ENCODE measurements around the gene TP53I11.

TP53I11 gene

DNA sequence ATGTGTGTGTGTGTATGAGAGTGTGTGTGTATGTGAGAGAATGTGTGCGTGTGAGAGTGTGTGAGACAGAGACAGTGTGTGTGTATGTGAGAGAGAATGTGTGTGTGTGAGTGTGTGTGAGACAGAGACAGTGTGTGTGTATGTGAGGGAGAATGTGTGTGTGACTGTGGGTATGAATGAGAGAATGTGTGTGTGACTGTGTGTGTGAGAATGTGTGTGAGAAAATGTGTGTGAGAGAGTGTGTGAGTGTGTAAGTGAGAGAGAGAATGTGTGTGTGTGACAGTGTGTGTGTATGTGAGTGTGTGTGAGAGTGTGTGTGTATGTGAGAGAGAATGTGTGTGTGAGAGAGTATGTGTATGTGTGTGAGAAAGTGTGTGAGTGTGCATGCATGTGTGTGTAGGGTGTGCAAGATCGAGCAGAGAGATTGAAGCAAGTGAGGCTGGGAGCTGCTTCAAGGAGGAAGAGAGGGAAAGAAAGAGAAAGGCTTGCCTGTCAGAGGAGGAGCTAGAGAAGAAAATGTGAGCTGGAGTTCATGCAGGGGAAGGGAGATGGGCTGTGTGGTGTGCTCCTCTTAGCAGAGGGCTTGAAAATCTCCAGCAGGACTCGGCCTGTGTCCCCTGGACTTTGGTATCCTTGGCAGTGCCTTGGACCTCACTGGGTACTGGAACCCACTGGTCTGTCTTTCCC lies 27.7 kb upstream of the TP53I11 start:
- DNase-seq: no peak

DNA sequence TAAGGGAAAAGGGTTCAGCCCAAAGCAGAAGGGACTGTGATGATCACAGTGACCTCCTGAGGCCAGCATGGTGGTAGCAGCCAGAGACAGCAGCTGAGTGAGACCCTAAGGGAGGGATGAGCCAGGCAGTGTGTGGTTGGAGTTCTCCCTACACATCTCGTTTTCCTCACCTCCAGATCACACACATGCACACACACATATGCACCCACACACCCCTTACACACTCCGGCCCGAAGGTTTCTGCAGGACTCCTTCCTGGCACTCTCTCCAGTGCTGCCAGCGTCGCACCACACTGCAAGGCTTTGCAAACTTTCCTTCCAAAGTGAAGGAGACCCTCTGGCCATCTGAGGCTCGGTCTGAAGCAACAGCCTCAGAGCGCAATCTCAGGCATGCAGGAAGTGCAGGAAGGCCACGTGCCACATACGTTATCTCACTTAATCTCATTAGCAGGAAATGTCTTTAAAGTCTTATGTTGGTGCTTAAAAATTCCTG lies 26.9 kb upstream of the TP53I11 start:
- no peak for DNase-seq

DNA sequence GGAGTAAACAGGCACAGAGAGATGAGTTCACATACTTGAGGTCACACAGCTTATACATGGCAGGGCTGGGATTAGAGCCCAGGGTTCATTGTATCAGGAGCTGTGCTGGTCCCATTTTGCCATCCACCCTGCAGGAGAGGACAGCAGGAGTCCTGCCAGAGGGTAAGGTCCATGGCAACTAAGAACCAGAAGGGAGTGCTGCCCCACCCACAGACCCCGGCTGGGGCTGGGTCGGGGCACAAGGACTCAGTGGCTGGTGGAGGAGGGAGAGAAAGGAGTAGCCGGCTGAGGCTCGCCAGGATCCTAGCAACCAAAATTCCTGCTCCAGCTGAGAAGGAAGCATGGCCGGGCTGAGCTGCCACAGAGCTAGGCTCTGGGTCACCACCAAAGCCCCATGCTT lies 25.9 kb upstream of the TP53I11 start:
- no peak for DNase-seq

DNA sequence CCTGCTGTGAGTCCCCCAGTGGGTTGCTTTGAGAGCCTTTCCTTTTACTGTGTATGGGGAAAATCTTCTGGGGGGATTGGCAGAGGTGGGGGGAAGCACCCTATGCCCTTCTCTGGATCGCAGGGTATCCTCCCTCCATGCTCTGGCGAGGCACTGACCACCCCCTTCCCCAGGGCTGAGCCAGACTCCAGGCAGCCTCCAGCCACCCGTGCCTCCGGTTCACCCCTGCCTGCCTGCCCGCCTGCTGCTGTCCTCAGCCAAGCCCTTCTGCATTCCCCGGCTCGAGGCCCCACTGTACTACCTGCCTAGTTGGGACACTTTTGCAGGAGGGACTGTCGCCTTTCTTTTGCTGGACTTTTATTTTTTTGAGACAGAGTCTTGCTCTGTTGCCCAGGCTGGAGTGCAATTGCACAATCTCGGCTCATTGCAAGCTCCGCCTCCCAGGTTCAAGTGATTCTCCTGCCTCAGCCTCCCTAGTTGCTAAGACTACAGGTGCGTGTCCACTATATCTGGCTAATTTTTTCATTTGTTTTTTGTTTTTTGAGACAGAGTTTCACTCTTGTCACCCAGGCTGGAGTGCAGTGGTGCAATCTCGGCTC lies 23.8 kb upstream of the TP53I11 start:
- DNase-seq: no peak

DNA sequence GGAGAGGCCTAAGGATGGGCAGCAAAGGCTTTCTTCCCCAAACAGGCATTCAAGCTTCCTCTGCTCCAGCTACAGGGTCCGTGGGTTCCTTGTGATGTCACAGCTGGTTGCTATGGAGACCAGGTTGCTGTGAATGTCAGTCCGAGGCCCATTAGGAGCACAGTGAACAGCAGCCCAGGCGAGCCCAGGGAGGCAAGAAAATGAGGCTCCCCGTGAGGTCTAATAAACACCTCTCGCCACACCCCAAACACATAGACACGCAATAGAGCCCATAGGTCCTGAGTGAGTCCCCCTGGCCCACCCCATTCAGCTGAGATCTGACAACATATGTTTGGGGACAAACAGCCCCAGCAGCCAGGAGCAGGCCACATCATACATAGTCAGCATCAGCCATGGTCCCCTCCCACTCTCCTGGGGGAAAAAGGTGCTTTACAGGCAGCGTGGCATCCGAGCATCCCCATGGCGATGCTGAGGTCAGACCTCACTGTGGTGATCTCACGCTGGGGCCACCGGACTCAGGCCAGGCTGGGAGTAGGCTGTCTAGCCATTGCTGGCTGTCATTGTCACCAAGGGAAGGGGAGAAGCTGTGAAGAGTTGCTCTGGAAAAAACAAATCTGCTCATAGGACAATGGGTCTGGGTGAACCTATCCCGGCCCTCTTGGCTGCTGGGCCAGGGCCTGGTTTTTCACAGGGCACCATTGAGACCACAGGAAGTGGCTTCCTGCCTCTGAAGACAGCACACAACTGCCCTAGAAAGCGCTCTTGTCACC lies 23.1 kb upstream of the TP53I11 start:
- DNase-seq: no peak

DNA sequence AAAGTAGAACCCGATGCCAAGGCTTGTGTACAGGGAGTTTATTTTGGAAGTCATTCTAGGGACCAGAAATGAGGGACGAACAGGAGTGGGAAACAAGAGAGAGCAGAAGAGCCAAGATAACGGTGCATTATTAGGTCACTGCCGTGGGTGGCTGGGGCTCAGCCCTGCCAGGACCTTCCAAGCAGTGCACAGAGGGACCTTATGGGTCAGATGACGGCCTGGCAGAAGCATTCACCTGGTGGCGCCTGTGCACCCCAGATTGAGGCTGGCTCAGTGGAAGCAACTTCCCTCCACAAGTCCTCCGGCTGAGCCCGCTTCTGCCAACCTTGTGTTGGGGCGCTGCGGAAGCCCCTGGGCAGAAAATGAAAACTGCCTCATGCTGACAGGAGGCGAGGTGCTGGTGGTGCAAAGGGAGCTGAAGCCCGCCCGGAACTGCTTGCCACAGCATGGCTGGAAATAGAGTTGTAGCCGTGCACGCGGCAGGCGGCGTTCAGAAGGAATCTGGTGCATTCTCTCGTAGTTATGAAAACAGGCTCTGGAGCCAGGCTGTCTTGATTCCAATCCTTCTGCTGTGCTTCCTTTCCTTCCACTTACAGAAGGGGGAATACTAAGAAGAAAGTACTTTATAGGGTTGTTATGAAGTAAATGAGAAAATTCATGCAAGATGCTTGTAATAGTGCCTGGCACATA lies 22.2 kb upstream of the TP53I11 start:
- DNase-seq: no peak

DNA sequence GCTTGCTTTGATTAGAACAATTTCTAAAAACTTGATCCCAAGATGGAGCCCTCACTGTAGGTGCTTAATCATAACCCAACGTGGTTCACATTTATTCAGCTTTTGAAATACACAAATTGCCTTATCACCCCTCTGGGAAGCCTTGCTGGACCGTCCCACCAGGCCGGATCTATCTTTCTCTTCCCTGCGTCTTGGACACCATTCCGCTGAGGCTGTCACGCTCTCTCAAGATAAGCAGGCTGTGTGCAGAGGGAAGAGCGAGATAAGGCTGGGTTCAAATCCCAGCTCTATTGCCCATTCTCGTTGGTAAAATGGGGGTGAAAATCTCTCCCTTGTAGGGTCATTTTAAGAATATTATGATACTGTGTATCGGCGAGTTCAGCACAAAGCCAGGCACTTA lies 20.5 kb upstream of the TP53I11 start:
- no peak for DNase-seq

DNA sequence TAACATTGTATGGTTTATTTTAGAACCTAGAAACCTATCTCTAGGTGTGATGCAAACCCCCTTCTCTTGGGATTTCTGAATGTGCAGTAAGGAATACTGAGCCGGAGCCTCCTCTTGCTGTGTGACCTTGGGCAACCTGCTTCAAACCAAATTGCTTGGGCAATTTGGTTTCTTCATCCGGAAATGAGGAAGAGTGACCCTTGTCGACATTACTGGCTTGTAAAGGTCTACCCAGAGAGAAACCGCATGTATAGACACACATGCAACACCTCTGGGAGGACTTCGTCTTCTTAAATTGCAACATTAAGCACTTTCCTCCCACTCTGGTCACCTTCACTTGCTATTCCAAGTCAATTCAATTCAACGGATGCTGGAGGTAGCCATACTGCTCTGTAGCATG lies 19.6 kb upstream of the TP53I11 start:
- no peak for DNase-seq

DNA sequence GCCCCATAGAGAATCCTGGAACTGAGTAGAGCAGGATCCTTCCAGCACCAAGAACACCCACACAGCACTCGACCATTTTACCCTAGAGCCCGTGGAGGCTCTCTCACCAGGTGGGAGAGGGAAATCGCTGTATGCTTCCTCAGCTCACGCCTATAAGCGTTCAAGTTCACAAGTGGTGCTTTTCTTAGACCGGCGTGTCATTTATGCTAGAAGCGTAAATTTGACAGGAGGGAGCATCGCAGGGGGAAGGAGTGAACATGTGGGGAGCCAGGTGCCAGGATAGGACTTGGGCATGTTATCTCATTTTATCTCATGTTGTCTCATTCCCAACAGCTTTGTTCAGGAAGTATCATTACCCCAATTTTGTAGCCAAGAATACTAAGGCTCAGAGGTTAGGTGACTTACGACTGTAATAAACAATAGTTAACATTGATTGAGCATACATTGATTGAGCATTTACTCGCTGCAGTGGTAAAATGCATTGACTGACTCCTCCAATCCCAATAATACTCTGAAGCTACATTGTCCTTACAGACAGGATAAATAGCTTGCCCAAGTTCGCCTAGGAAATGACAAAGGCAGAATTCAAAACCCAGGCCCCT lies 19.1 kb upstream of the TP53I11 start:
- DNase-seq: no peak

DNA sequence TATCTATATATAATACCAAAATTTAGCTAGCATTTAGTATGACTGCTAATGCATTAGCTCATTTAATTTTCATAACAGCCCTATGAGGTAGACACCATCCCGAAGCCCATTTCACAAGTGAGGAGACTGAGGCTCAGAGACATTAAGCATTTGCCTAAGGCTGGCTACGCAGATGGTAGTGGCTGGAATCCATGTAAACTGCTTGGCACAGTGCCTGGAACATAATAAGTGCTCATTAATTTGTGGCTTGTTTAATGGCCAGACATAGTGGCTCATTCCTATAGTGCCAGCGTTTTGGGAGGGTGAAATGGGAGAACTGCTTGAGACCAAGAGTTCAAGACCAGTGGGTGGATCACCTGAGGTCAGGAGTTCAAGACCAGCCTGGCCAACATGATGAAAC lies 17.8 kb upstream of the TP53I11 start:
- no peak for DNase-seq

DNA sequence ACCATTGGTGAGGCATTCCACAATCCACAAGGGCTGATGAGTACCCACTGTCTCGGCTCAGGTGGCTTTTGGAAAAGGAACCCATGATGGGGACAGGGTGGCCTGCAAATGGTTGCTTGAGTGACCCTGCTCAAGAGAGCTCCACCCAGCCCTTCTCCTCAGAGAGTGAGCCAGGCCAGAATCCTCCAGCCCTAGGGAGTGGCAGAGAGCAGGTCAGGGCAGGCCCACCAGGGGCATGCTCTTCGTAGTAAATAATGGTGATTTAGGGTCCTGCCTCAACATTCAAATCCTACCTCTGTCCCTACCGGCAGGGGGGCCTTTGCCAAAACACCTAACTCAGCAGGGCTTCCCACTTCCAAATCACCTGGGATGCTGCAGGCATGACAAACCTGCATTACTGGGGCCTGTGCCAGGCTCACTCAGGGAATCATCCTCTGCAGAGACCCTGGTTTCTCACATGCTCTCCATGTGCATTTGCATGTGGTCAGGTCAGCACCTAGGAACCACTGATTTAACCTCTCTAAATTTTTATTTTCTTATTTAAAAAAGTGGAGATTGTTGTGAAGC lies 17.3 kb upstream of the TP53I11 start:
- no peak for DNase-seq

DNA sequence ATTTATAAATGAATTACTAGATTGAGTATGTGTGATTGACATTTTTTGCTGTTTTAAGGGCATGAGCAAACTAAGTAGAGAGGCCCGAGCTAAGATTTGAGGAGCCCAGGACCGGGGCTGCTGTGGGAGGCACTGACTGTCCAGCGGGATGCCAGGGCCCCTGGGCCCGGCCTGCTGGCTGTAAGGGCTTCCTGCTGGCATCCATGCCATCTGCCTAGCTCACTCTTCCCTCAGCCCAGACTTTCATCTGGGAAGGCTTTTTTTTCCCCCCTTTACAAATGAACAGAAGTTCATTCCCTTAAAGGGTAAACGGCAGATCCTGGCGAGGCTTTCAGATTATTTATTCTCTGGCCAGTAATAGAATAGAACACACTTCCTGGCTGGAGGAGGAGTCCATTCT lies 16.0 kb upstream of the TP53I11 start:
- no peak for DNase-seq

DNA sequence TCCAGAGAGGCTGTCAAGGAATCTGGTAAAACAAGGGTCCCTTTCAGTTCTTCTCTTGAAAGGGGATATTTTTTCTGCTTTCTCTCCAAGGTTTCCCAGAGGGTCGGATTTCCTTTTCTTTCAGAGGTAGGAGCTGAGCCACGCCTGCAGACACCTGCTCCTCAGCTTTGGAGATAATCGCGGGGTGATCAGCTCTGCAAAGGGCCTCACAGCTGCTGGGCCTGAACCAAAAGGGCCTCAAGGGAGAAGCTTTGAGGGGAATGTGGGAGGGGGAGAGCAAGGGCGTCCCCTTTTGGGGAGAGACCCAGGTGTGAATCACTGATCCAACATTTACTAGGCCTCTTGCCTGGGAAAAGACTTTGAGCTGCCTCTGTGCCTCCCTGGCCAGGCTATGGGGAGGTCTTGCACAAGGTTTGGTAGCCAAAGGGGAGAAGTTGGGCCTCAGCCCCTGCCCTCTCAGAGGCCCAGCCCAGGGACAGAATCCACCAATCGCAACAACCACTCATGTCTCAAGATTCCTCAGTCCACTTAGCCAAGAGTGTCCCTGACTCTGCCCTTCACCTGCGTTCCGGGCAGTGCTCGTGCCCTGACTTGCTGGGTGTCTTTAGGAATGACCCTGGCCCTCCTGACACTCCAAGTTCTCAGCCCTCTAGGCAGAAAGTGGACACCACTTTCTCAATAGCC lies 14.0 kb upstream of the TP53I11 start:
- no peak for DNase-seq

DNA sequence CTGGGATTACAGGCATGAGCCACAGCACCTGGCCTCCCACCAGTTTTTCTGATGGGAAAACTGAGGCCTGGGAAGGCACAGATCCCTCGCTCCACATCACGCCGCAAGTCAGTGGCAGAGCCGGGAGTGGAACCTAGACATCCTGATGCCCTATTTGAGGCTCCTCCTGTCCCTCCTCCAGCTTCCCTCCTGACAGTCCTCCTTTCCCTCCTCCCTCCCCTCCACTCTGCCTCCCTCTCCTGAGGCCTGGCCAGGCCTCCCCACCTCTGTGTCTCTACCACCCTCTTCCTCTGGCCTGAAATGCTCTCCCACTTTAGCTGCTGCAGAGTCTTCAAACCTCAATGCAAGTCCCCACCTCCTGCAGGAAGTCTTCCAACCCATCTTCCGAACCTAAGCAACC lies 13.3 kb upstream of the TP53I11 start:
- no peak for DNase-seq

DNA sequence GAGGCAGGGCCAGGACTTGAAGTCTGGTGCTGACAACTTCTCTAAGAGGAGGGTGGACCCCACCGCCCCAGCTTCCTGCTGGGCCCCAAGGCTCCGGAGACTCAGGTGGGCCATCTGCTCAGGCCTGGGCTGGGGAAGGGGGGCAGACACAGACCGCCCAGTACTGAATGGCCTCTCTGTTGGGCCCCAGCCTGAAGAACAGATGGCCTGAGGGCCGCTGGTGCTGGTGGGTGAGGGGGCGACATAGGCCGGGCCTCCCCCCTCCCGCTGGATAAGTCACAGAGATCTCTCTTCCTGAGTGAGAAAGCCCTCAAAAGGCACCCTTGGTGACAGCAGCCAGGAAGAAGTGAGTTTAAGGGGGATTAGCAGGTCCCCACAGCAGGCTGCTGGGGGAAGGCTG lies 12.5 kb upstream of the TP53I11 start:
- no peak for DNase-seq

DNA sequence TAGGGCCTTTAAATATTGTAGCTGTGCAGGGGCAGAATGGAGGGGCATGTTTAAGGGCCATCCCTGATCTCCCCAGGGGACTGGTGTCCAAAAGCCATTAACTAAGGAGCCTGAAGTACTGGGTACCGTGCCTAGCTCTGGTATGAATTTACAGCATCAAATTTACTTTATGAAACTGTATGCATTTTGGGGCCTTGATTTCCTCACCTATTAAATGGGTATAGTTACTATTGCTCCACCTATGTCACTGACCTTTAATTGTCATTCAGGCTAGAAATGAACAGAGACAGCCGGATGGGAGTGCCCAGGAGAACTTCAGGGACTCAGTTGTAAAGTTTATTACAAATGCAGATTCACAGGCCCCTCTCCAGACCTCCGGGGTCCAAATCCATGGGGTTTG lies 11.8 kb upstream of the TP53I11 start:
- DNase-seq: no peak

DNA sequence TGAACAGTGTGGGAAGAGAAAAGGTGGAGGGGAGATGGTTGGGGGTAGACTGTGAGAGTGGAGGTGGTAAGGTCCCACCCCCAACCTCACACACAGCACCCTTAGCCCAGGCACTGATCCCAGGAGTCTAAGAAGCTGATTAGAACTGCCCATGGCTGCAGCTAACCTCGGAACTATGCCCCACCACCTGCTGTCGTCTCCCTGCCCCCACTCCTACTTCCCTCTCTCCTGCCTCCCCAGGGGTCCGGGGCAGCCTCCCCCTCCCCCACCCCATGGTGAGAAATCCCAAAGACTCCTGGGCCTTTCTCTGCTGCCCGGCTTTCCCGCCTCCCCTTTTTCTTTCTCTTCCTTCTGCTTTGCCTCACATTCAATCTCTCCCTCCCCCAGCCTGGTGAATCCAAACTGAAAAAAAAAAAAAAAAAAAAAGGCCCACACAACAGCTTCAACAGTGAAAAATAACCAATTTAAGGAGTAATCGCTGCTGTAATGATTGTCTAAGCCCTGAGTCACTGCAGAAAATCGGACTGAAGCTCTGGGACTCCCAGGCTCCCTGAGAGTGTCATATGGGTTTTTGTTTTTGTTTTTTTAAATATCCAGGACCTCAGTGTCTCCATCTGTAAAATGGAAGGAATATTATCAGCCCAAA lies 9.6 kb upstream of the TP53I11 start:
- DNase-seq: no peak

DNA sequence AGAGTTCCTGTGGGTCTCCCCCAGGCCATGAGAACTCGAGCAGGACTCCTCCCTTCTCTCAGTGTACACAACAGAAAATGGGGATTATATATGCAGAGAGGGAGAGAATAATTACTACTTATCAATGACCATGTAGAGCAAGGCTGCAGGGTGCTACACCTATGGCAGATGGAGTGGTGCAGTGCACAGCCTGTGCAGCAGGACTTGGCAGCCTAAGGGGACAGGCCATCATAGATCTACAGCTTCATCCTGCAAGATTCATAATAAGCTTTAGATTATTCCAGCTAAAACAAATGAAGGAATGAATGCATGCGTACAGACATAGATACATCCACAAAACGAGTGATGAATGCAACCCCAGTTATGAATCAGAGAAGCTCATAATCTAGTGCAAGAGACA lies 8.4 kb upstream of the TP53I11 start:
- DNase-seq: no peak

DNA sequence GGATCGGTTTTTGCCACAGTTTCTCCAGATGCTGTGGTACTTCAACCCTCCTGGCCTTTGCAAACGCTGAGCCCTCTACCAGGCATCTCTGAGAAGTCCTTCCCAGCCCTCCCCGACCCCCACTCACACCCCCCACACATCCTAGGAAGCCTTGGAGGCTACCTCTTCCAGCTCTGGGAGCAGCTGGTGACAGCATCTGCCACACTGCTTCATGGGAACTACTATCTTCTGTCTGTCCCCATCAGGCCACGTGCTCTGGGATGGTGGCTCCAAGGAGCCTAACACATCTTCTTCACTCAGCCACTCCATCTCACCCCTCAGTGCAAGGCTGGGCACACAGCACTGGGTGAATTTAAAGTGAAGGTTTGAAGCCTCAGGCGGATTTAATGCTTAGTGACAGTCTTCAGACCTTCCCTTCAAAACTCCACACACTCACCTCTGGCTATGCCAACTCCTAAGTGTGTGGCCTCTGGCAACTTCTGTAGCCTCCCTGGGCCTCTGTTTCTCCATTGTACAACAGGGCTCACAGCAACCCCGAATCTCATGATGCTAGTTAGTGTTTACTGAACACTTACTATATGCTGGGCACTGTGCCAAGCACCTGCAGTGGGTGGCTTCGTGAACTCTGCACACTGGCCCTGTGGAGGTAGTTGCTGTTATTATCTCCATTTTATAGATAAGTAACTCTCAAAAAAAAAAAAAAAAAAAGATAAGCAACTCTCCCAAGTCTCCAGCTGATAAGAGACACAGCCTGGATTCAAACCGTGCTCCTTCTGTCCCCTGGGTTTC lies 7.3 kb upstream of the TP53I11 start:
- no peak for DNase-seq

DNA sequence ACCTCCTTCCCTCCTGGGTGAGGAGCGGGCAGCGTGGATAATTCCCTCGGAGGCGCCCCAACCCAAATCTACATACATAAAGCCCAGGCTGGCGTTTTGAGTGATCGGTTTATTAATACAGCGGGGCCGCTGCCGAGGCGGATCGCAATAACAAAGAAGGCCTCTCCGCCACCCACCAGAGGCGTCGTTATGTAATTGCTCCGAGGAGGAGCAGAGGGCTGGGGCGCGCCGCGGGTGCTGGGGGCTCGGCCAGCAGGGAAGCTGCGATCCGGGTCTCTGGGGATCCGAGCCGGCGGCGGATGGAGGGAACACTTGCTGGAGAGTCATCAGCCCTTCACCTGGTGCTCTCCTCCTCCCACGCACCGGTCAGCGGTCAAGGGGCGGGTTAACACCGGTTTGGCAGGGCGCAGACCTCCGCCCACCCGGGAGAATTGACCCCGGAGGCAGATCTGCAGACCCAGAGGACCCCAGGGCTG lies 6.4 kb upstream of the TP53I11 start:
- DNase-seq: no peak

All from fibroblast of skin of scalp (primary cell).